MCF 10A (cell line): ENCODE data around the gene CACNA2D4. TPM values are rescaled to one million over a fixed set of nuclear protein-coding genes. Genes with fewer than 3 reads are reported as not detected.

ENCODE experiments used
- BruUV-seq: library from RNA; stranded (reverse); fragments of 400-500 nt; replicated peaks from 2 replicates; lab custom pipeline; 2021; lab: Mats Ljungman, UMichigan
- CTCF ChIA-PET: fragments of 300-600 bp; sonication (Branson Sonifier 250); formaldehyde crosslinking; extraction: SDS; loops from one replicate; lab custom pipeline; 2021; ENCODE audit warnings: antibody characterized with exemption, inconsistent platforms; lab: Yijun Ruan, JAX
- POLR2A ChIA-PET: fragments of 300-600, 350-650 bp; sonication (Branson Sonifier 250); formaldehyde crosslinking; extraction: SDS; loops from one replicate; lab custom pipeline; 2020; ENCODE audit warnings: antibody characterized with exemption, inconsistent platforms; lab: Yijun Ruan, JAX
- DNase-seq: peaks from one replicate; pipeline ENCODE4 v3.0.0-alpha.2; 2018; ENCODE audit not compliant: unreplicated experiment
- H3K27ac Mint-ChIP-seq: one replicate; pipeline ENCODE4 v1.8.0; 2022; ENCODE audit warnings: mild to moderate bottlenecking, low read depth, mixed read lengths; ENCODE audit not compliant: unreplicated experiment
- H3K27me3 Mint-ChIP-seq: one replicate; pipeline ENCODE4 v1.8.0; 2022; ENCODE audit warnings: mixed read lengths; ENCODE audit not compliant: insufficient read depth, unreplicated experiment
- H3K36me3 Mint-ChIP-seq: one replicate; pipeline ENCODE4 v1.8.0; 2022; ENCODE audit warnings: mild to moderate bottlenecking, moderate library complexity, mixed read lengths; ENCODE audit not compliant: insufficient read depth, unreplicated experiment
- H3K4me1 Mint-ChIP-seq: one replicate; pipeline ENCODE4 v1.8.0; 2022; ENCODE audit warnings: mixed read lengths; ENCODE audit not compliant: insufficient read depth, unreplicated experiment
- H3K4me3 Mint-ChIP-seq: one replicate; pipeline ENCODE4 v1.8.0; 2022; ENCODE audit warnings: mild to moderate bottlenecking, moderate library complexity, mixed read lengths; ENCODE audit not compliant: unreplicated experiment
- H3K9me3 Mint-ChIP-seq: one replicate; pipeline ENCODE4 v1.8.0; 2022; ENCODE audit warnings: mixed read lengths; ENCODE audit not compliant: unreplicated experiment
- CTCF ChIP-seq: fragments of 200-600 bp; IDR thresholded peaks from one replicate; pipeline ENCODE4 v1.8.0; 2022; ENCODE audit warnings: antibody characterized with exemption, mild to moderate bottlenecking; ENCODE audit not compliant: unreplicated experiment
- intact Hi-C: fragments of 100-400 bp; cut with micrococcal nuclease; formaldehyde crosslinking; loops from 2 replicates; pipeline ENCODE4 v1.14.1; 2022
- total RNA-seq: library from RNA; stranded (reverse); gene quantifications from 2 replicates; pipeline ENCODE4 v1.2.3, GENCODE V29; 2022

The CACNA2D4 gene
- total RNA-seq, 1 experiment from 2014 or later = not detected

- intact Hi-C loops = no loop called here
- no TSS peak for BruUV-seq
- Mint-ChIP-seq H3K9me3 (peaks cover under 1% of the 10 kb centered on the region), H3K36me3 (no peaks in the 10 kb centered on the region), H3K27me3 (no peaks in the 10 kb centered on the region), H3K4me3 (no peak overlapping the region), H3K4me1 (peaks cover 5% of the 10 kb centered on the region), H3K27ac (no peak overlapping the region)
- no peak for DNase-seq
- CTCF ChIA-PET = no interaction called here
- POLR2A ChIA-PET = interaction anchor here (0.6 kb wide), 1 partner anchor 879 kb away, joined by 3 read pairs; no protein-coding TSS in a partner anchor
- TF ChIP-seq CTCF = no peak
Observed at GRCh38 chr12:1809591-1810190, 108.8 kb downstream of the CACNA2D4 start.

DNA sequence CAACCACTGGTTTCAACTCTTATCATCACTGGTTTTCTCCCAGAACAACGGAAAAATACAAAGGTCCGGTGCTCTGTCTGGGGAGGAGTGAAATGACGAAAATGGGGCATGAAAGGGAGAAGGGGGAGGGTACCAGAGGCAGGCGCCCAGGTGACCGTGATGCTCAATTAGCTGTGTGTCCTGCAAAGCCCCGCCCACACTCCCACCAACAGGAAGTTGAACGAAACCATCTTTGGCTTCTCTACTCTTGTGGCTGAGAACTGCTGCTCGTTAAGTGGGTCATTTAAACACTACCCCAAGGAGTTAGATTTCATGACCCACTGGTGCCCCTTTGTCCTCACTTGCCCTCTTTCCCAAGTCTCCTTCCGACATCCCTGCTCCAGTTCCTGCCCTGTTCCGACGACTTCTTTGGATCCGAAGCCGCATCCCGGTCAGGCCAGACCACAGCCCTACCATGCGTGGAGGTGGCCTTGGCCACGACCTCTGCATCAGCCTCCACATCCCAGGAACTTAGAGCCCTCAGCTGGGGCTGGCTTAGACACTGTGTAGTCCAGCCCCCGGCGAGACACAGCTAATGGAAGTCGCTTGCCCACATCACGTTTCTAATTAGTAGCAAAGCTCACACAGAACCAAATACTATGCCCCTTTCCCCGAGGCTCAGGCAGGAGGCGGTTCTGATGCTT is 109.5 kb downstream of the CACNA2D4 start:
- intact Hi-C loops = no loop called here
- Mint-ChIP-seq H3K4me3 (no peak overlapping the region), H3K36me3 (no peaks in the 10 kb centered on the region), H3K9me3 (peaks cover 7% of the 10 kb centered on the region), H3K27ac (no peak overlapping the region), H3K27me3 (no peaks in the 10 kb centered on the region), H3K4me1 (peaks cover 5% of the 10 kb centered on the region)
- ChIA-PET CTCF (interaction anchor here (0.9 kb wide), 1 partner anchor 622 kb away, joined by 4 read pairs; no protein-coding TSS in a partner anchor), POLR2A (interaction anchor here (0.6 kb wide), 1 partner anchor 530 kb away, joined by 3 read pairs; no protein-coding TSS in a partner anchor)
- no TSS peak for BruUV-seq
- DNase-seq = no peak
- TF ChIP-seq CTCF = no peak

DNA sequence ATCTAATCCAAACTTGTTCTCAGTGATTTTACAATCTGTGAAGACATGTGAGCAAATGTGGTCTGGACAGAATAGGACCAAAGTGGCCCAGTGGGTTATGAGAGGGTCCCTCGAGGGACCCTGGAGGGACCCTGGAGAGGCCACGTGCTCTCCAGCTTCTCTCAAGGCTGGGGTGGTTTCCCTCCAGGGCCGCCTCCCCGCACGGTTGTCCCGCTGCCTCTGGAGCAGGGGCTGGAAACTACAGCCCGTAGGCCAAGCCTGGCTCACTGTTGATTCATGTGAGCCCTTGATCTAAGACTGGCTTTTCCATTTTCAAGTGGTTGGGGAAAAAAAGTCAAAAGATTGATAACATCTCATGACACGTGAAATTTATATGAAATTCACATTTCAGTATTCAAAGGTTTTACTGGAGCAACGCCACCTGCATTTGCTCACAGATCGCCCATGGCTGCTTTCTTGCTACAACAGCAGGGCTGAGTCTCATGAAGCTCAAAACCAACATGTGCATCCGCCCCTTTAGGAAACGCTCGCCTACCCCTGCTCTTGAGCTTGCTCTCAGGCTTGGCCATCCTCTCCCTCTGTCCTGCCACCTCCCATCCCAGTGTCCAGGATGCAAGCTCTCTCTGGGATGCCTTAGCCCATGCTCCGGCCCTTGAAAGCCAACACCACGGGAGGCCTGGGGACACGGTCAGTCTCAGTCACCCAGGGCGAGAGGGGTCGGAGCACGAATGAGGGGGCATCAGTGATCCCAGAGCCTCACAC is 110.2 kb downstream of the CACNA2D4 start:
- peaks cover 5% of the 10 kb centered on the region for H3K4me1 Mint-ChIP-seq
- POLR2A ChIA-PET = interaction anchor here (0.6 kb wide), 1 partner anchor 530 kb away, joined by 3 read pairs; no protein-coding TSS in a partner anchor
- CTCF ChIA-PET = interaction anchor here (0.9 kb wide), 1 partner anchor 623 kb away, joined by 4 read pairs; no protein-coding TSS in a partner anchor
- BruUV-seq = no TSS peak
- TF ChIP-seq CTCF = no peak
- no peak overlapping the region for H3K27ac Mint-ChIP-seq
- peaks cover 7% of the 10 kb centered on the region for H3K9me3 Mint-ChIP-seq
- H3K27me3 Mint-ChIP-seq = no peaks in the 10 kb centered on the region
- no peak overlapping the region for H3K4me3 Mint-ChIP-seq
- no peak for DNase-seq
- no peaks in the 10 kb centered on the region for H3K36me3 Mint-ChIP-seq
- intact Hi-C loops = no loop called here
